Body of pancreas (tissue), 4 donors: ENCODE measurements around the gene CFI. TPM values are rescaled to one million over a fixed set of nuclear protein-coding genes. Genes with fewer than 3 reads are reported as not detected.
"Not testable (repeated sequence)": the region's sequence is repeated elsewhere in the genome, so short reads cannot be mapped to it uniquely, and the experiment has no call there.

Experiments used
- ATAC-seq: fragments of 150-250 bp; one replicate; pipeline ENCODE4 v1.9.1; 2016
- DNase-seq, 4 donors: peaks; one replicate each; pipeline ENCODE4 v3.0.0-alpha.2; 2019
- H3K27ac ChIP-seq, 4 donors: fragments of 200-600 bp; sonication (generic); 1 replicate in 3 of 4; 2 replicates in 1 of 4; pipeline versions ENCODE4 v1.5.1 to v1.6.1; 2016 to 2019; ENCODE audit warnings: mild to moderate bottlenecking in 1 of 4, mixed read lengths in 1 of 4, moderate library complexity in 1 of 4
- H3K27me3 ChIP-seq, 2 donors: fragments of 200-600 bp; sonication (generic); one replicate each; pipeline ENCODE4 v1.6.0; 2016; ENCODE audit warnings: mild to moderate bottlenecking in 1 of 2
- H3K36me3 ChIP-seq, 2 donors: fragments of 200-600 bp; sonication (generic); replicated peaks in 1 of 2; 2 replicates each; pipeline ENCODE4 v1.5.1; 2016; ENCODE audit warnings: low read depth in 2 of 2; ENCODE audit not compliant: insufficient read depth in 1 of 2
- H3K4me1 ChIP-seq: fragments of 200-600 bp; sonication (generic); one replicate; pipeline ENCODE4 v1.6.0; 2016
- H3K4me3 ChIP-seq, 2 donors: fragments of 200-600 bp; sonication (generic); 1 replicate in 1 of 2; 2 replicates in 1 of 2; pipeline ENCODE4 v1.5.1; 2016 to 2019
- H3K9me3 ChIP-seq, 3 donors: fragments of 200-600 bp; sonication (generic); 1 replicate in 2 of 3; 2 replicates in 1 of 3; pipeline ENCODE4 v1.5.1; 2016
- CTCF ChIP-seq, 7 experiments: fragments of 450-650 bp in 4 of 7; fragments of 200-600 bp in 3 of 7; sonication (generic) in 3 of 7; IDR thresholded peaks; one replicate each; pipeline ENCODE4 v1.5.1; 2016 to 2019; ENCODE audit warnings: antibody characterized with exemption in 7 of 7
- POLR2A ChIP-seq, 3 donors: fragments of 450-650 bp; IDR thresholded peaks; one replicate each; pipeline ENCODE4 v1.6.1; 2016; ENCODE audit warnings: antibody characterized with exemption in 3 of 3, mild to moderate bottlenecking in 2 of 3
- WGBS, 2 donors: methylation state at CpG; one replicate each; pipeline ENCODE4 v1.1.5; 2017; 5-methylcytosine and 5-hydroxymethylcytosine counted together
- intact Hi-C: fragments of 100-400 bp; cut with DNase I; formaldehyde crosslinking; loops from one replicate; pipeline ENCODE4 v1.15.1; 2023
- total RNA-seq, 2 donors: library from RNA; depleted of rRNA; stranded (reverse); fragments of >200 nt; gene quantifications; one replicate each; pipeline ENCODE4 v1.1.0, GENCODE V29; 2016

CFI gene
- total RNA-seq, 2 donors from 2014 or later: 15.8 to 31.6 TPM

- Histone ChIP-seq H3K4me3 (no peak overlapping the region), H3K4me1 (no peaks in the 10 kb centered on the region), H3K36me3 (no peaks in the 10 kb centered on the region), H3K27ac (no peak overlapping the region), H3K9me3 (no peaks in the 10 kb centered on the region), H3K27me3 (no peaks in the 10 kb centered on the region)
- intact Hi-C loops: no loop called here
- TF ChIP-seq CTCF (IDR thresholded peaks at IDR 0.05): no peak
- no peak for TF ChIP-seq POLR2A (IDR thresholded peaks at IDR 0.05)
- no peak for ATAC-seq
- 85 to 89% methylated on average over 1 of the region's 1 CpG for WGBS, 2 donors
- no peak for DNase-seq
These were observed 14.0 kb downstream of the CFI start for GRCh38 chr4:109787807-109788206.

GRCh38 chr4:109786846-109787245, 15.0 kb downstream of the CFI start:
- no peaks in the 10 kb centered on the region for H3K9me3 ChIP-seq
- no peak for ATAC-seq
- no peak overlapping the region for H3K27ac ChIP-seq
- no peaks in the 10 kb centered on the region for H3K27me3 ChIP-seq
- 90 to 100% methylated on average over 1 of the region's 1 CpG for WGBS, 2 donors
- intact Hi-C loops: no loop called here
- DNase-seq: no peak
- H3K4me1 ChIP-seq: no peaks in the 10 kb centered on the region
- no peak for TF ChIP-seq CTCF (IDR thresholded peaks at IDR 0.05)
- TF ChIP-seq POLR2A (IDR thresholded peaks at IDR 0.05): no peak
- H3K4me3 ChIP-seq: no peak overlapping the region
- no peaks in the 10 kb centered on the region for H3K36me3 ChIP-seq

GRCh38 chr4:109782092-109782491, 19.7 kb downstream of the CFI start:
- H3K27me3 ChIP-seq, H3K4me3 ChIP-seq, H3K4me1 ChIP-seq, intact Hi-C loops, H3K36me3 ChIP-seq, H3K27ac ChIP-seq, H3K9me3 ChIP-seq, DNase-seq, ATAC-seq: not testable (repeated sequence)
- 85 to 95% methylated on average over 2 of the region's 2 CpGs for WGBS, 2 donors

GRCh38 chr4:109764789-109765402, 36.9 kb downstream of the CFI start:
- intact Hi-C loops: no loop called here
- H3K9me3 ChIP-seq: no peaks in the 10 kb centered on the region
- H3K4me3 ChIP-seq: no peak overlapping the region
- ATAC-seq (no peak), DNase-seq (no peak)
- TF ChIP-seq POLR2A (IDR thresholded peaks at IDR 0.05): no peak
- TF ChIP-seq CTCF (IDR thresholded peaks at IDR 0.05): no peak
- H3K27me3 ChIP-seq: no peaks in the 10 kb centered on the region
- peaks cover 0 to 3% of the 10 kb centered on the region in 2 donors for H3K36me3 ChIP-seq
- peaks cover 26% of the 10 kb centered on the region for H3K4me1 ChIP-seq
- peak overlapping the region in 2 of 4 donors; percentile 13 to 52 for H3K27ac ChIP-seq
- 38 to 59% methylated on average over 5 of the region's 5 CpGs for WGBS, 2 donors

- intact Hi-C loops: no loop called here
- peaks cover 26% of the 10 kb centered on the region for H3K4me1 ChIP-seq
- H3K9me3 ChIP-seq: no peaks in the 10 kb centered on the region
- DNase-seq: peak in 3 of 4 donors; percentile 33 to 67 (median 48)
- H3K27ac ChIP-seq: peak overlapping the region in 1 of 4 donors; percentile 52
- WGBS, 2 donors: 29 to 45% methylated on average over 2 of the region's 2 CpGs
- no peak overlapping the region for H3K4me3 ChIP-seq
- no peaks in the 10 kb centered on the region for H3K27me3 ChIP-seq
- H3K36me3 ChIP-seq: peaks cover 0 to 3% of the 10 kb centered on the region in 2 donors
- TF ChIP-seq POLR2A (IDR thresholded peaks at IDR 0.05) (no peak), CTCF (IDR thresholded peaks at IDR 0.05) (no peak)
- peak; percentile 78 for ATAC-seq
These were observed 37.4 kb downstream of the CFI start for GRCh38 chr4:109764376-109764775.
